Astrocyte (in vitro differentiated cells and primary cell): ENCODE results near the gene HSPE1. TPM values are rescaled to one million over a fixed set of nuclear protein-coding genes. Genes with fewer than 3 reads are reported as not detected.

ENCODE experiments used
- DNase-seq: peaks from one replicate; pipeline ENCODE4 v3.0.0-alpha.2; 2010; ENCODE audit warnings: low read depth
- FAIRE-seq: peaks from 2 replicates; lab custom pipeline; 2011; peaks lifted over from hg19 to GRCh38; lab: Jason Lieb, UNC
- H2AFZ ChIP-seq: 2 replicates; pipeline ENCODE4 v1.6.0; 2012; ENCODE audit warnings: low read depth, low read length, inconsistent platforms
- H3K27ac ChIP-seq: 2 replicates; pipeline ENCODE4 v1.5.1; 2011; ENCODE audit warnings: low read depth, low read length, inconsistent platforms
- H3K27me3 ChIP-seq: 2 replicates; pipeline ENCODE4 v1.6.0; 2011; ENCODE audit warnings: low read length, inconsistent platforms; ENCODE audit not compliant: insufficient read depth
- H3K36me3 ChIP-seq: 2 replicates; pipeline ENCODE4 v1.5.1; 2011; ENCODE audit warnings: low read length, inconsistent platforms; ENCODE audit not compliant: insufficient read depth
- H3K4me1 ChIP-seq: 2 replicates; pipeline ENCODE4 v1.5.1; 2011; ENCODE audit warnings: low read length, inconsistent platforms; ENCODE audit not compliant: insufficient read depth
- H3K4me2 ChIP-seq: 2 replicates; pipeline ENCODE4 v1.6.0; 2012; ENCODE audit warnings: low read length, inconsistent platforms
- H3K4me3 ChIP-seq: 2 replicates; pipeline ENCODE4 v1.5.1; 2011; ENCODE audit warnings: low read depth, mild to moderate bottlenecking, low read length, inconsistent platforms; ENCODE audit not compliant: insufficient read depth
- H3K79me2 ChIP-seq: 2 replicates; pipeline ENCODE4 v1.6.0; 2012; ENCODE audit warnings: mild to moderate bottlenecking, low read length, inconsistent platforms; ENCODE audit not compliant: insufficient read depth
- H3K9ac ChIP-seq: 2 replicates; pipeline ENCODE4 v1.6.0; 2012; ENCODE audit warnings: mild to moderate bottlenecking, low read length, inconsistent platforms
- H3K9me3 ChIP-seq: 2 replicates; pipeline ENCODE4 v1.5.1; 2012; ENCODE audit warnings: low read depth, mild to moderate bottlenecking, low read length, inconsistent platforms; ENCODE audit not compliant: insufficient read depth
- H4K20me1 ChIP-seq: 2 replicates; pipeline ENCODE4 v1.6.0; 2012; ENCODE audit warnings: low read length, inconsistent platforms; ENCODE audit not compliant: insufficient read depth
- H3K27ac Mint-ChIP-seq: one replicate; pipeline ENCODE4 v1.8.0; 2021; ENCODE audit warnings: mild to moderate bottlenecking, mixed read lengths; ENCODE audit not compliant: unreplicated experiment
- H3K27me3 Mint-ChIP-seq: one replicate; pipeline ENCODE4 v1.8.0; 2021; ENCODE audit warnings: low read depth, mixed read lengths; ENCODE audit not compliant: unreplicated experiment
- H3K36me3 Mint-ChIP-seq: one replicate; pipeline ENCODE4 v1.8.0; 2021; ENCODE audit warnings: low read depth, mixed read lengths; ENCODE audit not compliant: unreplicated experiment
- H3K4me1 Mint-ChIP-seq: one replicate; pipeline ENCODE4 v1.8.0; 2021; ENCODE audit warnings: low read depth, mixed read lengths; ENCODE audit not compliant: unreplicated experiment
- H3K4me3 Mint-ChIP-seq: one replicate; pipeline ENCODE4 v1.8.0; 2021; ENCODE audit warnings: mild to moderate bottlenecking, moderate library complexity, mixed read lengths; ENCODE audit not compliant: unreplicated experiment
- H3K9me3 Mint-ChIP-seq: one replicate; pipeline ENCODE4 v1.8.0; 2021; ENCODE audit warnings: mild to moderate bottlenecking, mixed read lengths; ENCODE audit not compliant: unreplicated experiment
- CTCF ChIP-seq: IDR thresholded peaks from 2 replicates; pipeline ENCODE4 v1.5.1; 2011; ENCODE audit warnings: low read depth, mild to moderate bottlenecking, inconsistent platforms, low read length, moderate library complexity; ENCODE audit not compliant: insufficient read depth
- EZH2 ChIP-seq: IDR thresholded peaks from 2 replicates; pipeline ENCODE4 v1.6.1; 2012; ENCODE audit warnings: mild to moderate bottlenecking, low read length, inconsistent platforms; ENCODE audit not compliant: insufficient read depth
- total RNA-seq: library from RNA; stranded (reverse); gene quantifications from 2 replicates; pipeline ENCODE4 v1.2.1, GENCODE V29; 2021

HSPE1 gene
- total RNA-seq, 1 donor from 2014 or later: 139 TPM

- Mint-ChIP-seq H3K36me3 (peaks cover 12% of the 10 kb centered on the region), H3K9me3 (no peaks in the 10 kb centered on the region)
Observed at GRCh38 chr2:197498235-197498936, 1.8 kb upstream of the HSPE1 start.

GRCh38 chr2:197498937-197499593, 1.1 kb upstream of the HSPE1 start:
- Mint-ChIP-seq H3K36me3 (peaks cover 15% of the 10 kb centered on the region), H3K27me3 (no peaks in the 10 kb centered on the region), H3K4me3 (peak overlapping the region; percentile 95), H3K4me1 (peaks cover 34% of the 10 kb centered on the region), H3K27ac (peak overlapping the region; percentile 83), H3K9me3 (no peaks in the 10 kb centered on the region)
- Histone ChIP-seq H3K4me2 (peak overlapping the region; percentile 85), H2AFZ (peak overlapping the region; percentile 72), H3K4me1 (peaks cover 12% of the 10 kb centered on the region), H3K4me3 (peak overlapping the region; percentile 87), H3K9me3 (no peaks in the 10 kb centered on the region), H3K9ac (peak overlapping the region; percentile 87), H3K27ac (peak overlapping the region; percentile 89), H3K79me2 (peaks cover 93% of the 10 kb centered on the region), H3K27me3 (no peaks in the 10 kb centered on the region), H4K20me1 (peaks cover 56% of the 10 kb centered on the region), H3K36me3 (peaks cover 41% of the 10 kb centered on the region)
- FAIRE-seq: no peak
- no peak for TF ChIP-seq EZH2
- TF ChIP-seq CTCF: no peak
- peak; percentile 35 for DNase-seq

More at GRCh38 chr2:197498235-197498936, 1.8 kb upstream of the HSPE1 start:
- Histone ChIP-seq H3K9ac (peak overlapping the region; percentile 87), H3K4me2 (peak overlapping the region; percentile 85), H3K9me3 (no peaks in the 10 kb centered on the region), H3K27ac (peak overlapping the region; percentile 89), H3K36me3 (peaks cover 39% of the 10 kb centered on the region), H3K4me3 (peak overlapping the region; percentile 87), H3K4me1 (peaks cover 12% of the 10 kb centered on the region), H2AFZ (peak overlapping the region; percentile 72), H4K20me1 (peaks cover 56% of the 10 kb centered on the region), H3K79me2 (peaks cover 89% of the 10 kb centered on the region), H3K27me3 (no peaks in the 10 kb centered on the region)
- TF ChIP-seq CTCF: no peak
- TF ChIP-seq EZH2: no peak
- DNase-seq: no peak
- peak overlapping the region; percentile 83 for H3K27ac Mint-ChIP-seq
- peaks cover 34% of the 10 kb centered on the region for H3K4me1 Mint-ChIP-seq
- FAIRE-seq: no peak
- H3K4me3 Mint-ChIP-seq: peak overlapping the region; percentile 95
- no peaks in the 10 kb centered on the region for H3K27me3 Mint-ChIP-seq
